HEK293 (cell line): ENCODE results near the gene SAC3D1.

Source experiments
- GLI2 ChIP-seq: fragments of 450-650 bp; formaldehyde crosslinking; IDR thresholded peaks from 2 replicates; pipeline ENCODE4; 2017; ENCODE audit warnings: missing biosample characterization, missing genetic modification characterization, low read depth, borderline replicate concordance
- HOXC10 ChIP-seq: sonication (generic); formaldehyde crosslinking; IDR thresholded peaks from 2 replicates; pipeline ENCODE4 v1.8.1; 2023; ENCODE audit warnings: mild to moderate bottlenecking, missing genetic modification reagents
- IKZF3 ChIP-seq: fragments of 450-650 bp; IDR thresholded peaks from 2 replicates; pipeline ENCODE4 v1.5.0; 2018; ENCODE audit warnings: missing biosample characterization, mild to moderate bottlenecking, missing genetic modification characterization, moderate library complexity
- KLF1 ChIP-seq: fragments of 450-650 bp; formaldehyde crosslinking; IDR thresholded peaks from 2 replicates; pipeline ENCODE4 v1.5.1; 2016; ENCODE audit warnings: missing biosample characterization, missing genetic modification characterization
- KLF16 ChIP-seq: fragments of 450-650 bp; formaldehyde crosslinking; IDR thresholded peaks from 2 replicates; pipeline ENCODE4 v1.5.1; 2017; ENCODE audit warnings: missing biosample characterization, missing genetic modification characterization
- KLF7 ChIP-seq: fragments of 450-650 bp; formaldehyde crosslinking; IDR thresholded peaks from 2 replicates; pipeline ENCODE4 v1.5.1; 2016; ENCODE audit warnings: missing biosample characterization, missing genetic modification characterization, borderline replicate concordance
- SP3 ChIP-seq: fragments of 450-650 bp; formaldehyde crosslinking; IDR thresholded peaks from 2 replicates; pipeline ENCODE4 v1.5.1; 2016; ENCODE audit warnings: missing biosample characterization, missing genetic modification characterization
- SP7 ChIP-seq: fragments of 450-650 bp; formaldehyde crosslinking; IDR thresholded peaks from 2 replicates; pipeline ENCODE4 v1.5.1; 2016; ENCODE audit warnings: missing biosample characterization, missing genetic modification characterization
- YY1 ChIP-seq: fragments of 450-650 bp; formaldehyde crosslinking; IDR thresholded peaks from 2 replicates; pipeline ENCODE4 v1.5.1; 2018; ENCODE audit warnings: missing biosample characterization, missing genetic modification characterization
- ZBTB11 ChIP-seq: fragments of 450-650 bp; formaldehyde crosslinking; conservative IDR thresholded peaks from 2 replicates; pipeline ENCODE4 v1.5.1; 2016; ENCODE audit warnings: low read depth, missing biosample characterization, missing genetic modification characterization
- ZBTB26 ChIP-seq: fragments of 450-650 bp; formaldehyde crosslinking; optimal IDR thresholded peaks from 2 replicates; pipeline ENCODE3; 2016; ENCODE audit warnings: missing biosample characterization, mild to moderate bottlenecking, missing genetic modification characterization
- ZBTB48 ChIP-seq: fragments of 450-650 bp; formaldehyde crosslinking; IDR thresholded peaks from 2 replicates; pipeline ENCODE4 v1.5.1; 2016; ENCODE audit warnings: missing biosample characterization, missing genetic modification characterization
- ZEB2 ChIP-seq: fragments of 450-650 bp; formaldehyde crosslinking; IDR thresholded peaks from 2 replicates; pipeline ENCODE4 v1.5.1; 2016; ENCODE audit warnings: missing biosample characterization, missing genetic modification characterization
- ZFP41 ChIP-seq: fragments of 450-650 bp; formaldehyde crosslinking; IDR thresholded peaks from 2 replicates; pipeline ENCODE4 v1.5.1; 2016; ENCODE audit warnings: missing biosample characterization, missing genetic modification characterization, borderline replicate concordance
- ZNF10 ChIP-seq: fragments of 450-650 bp; formaldehyde crosslinking; IDR thresholded peaks from 2 replicates; pipeline ENCODE4 v1.5.1; 2017; ENCODE audit warnings: missing biosample characterization, missing genetic modification characterization
- ZNF112 ChIP-seq: fragments of 450-650 bp; formaldehyde crosslinking; IDR thresholded peaks from 2 replicates; pipeline ENCODE4 v1.5.0; 2017; ENCODE audit warnings: missing biosample characterization, missing genetic modification characterization
- ZNF114 ChIP-seq: fragments of 450-650 bp; formaldehyde crosslinking; IDR thresholded peaks from 2 replicates; pipeline ENCODE4 v1.5.0; 2017; ENCODE audit warnings: missing biosample characterization, missing genetic modification characterization
- ZNF211 ChIP-seq: fragments of 450-650 bp; formaldehyde crosslinking; IDR thresholded peaks from 2 replicates; pipeline ENCODE4 v1.5.1; 2016; ENCODE audit warnings: low read depth, missing biosample characterization, missing genetic modification characterization
- ZNF223 ChIP-seq: fragments of 450-650 bp; formaldehyde crosslinking; IDR thresholded peaks from 2 replicates; pipeline ENCODE4 v1.5.1; 2016; ENCODE audit warnings: missing biosample characterization, missing genetic modification characterization
- ZNF449 ChIP-seq: fragments of 450-650 bp; formaldehyde crosslinking; IDR thresholded peaks from 2 replicates; pipeline ENCODE4 v1.5.1; 2017; ENCODE audit warnings: missing biosample characterization, mild to moderate bottlenecking, missing genetic modification characterization, moderate library complexity
- ZNF501 ChIP-seq: fragments of 450-650 bp; formaldehyde crosslinking; IDR thresholded peaks from 2 replicates; pipeline ENCODE4 v1.5.1; 2016; ENCODE audit warnings: missing biosample characterization, missing genetic modification characterization
- ZNF510 ChIP-seq: fragments of 450-650 bp; formaldehyde crosslinking; IDR thresholded peaks from 2 replicates; pipeline ENCODE4 v1.5.1; 2018; ENCODE audit warnings: mild to moderate bottlenecking, missing genetic modification characterization, missing biosample characterization; ENCODE audit not compliant: insufficient replicate concordance
- ZNF518A ChIP-seq: fragments of 450-650 bp; formaldehyde crosslinking; conservative IDR thresholded peaks from 2 replicates; pipeline ENCODE4 v1.5.1; 2016; ENCODE audit warnings: low read depth, missing biosample characterization, missing genetic modification characterization
- ZNF571 ChIP-seq: fragments of 450-650 bp; formaldehyde crosslinking; IDR thresholded peaks from 2 replicates; pipeline ENCODE4 v1.5.0; 2017; ENCODE audit warnings: missing biosample characterization, missing genetic modification characterization
- ZNF692 ChIP-seq: fragments of 450-650 bp; formaldehyde crosslinking; IDR thresholded peaks from 2 replicates; pipeline ENCODE4 v1.5.1; 2016; ENCODE audit warnings: missing biosample characterization, missing genetic modification characterization
- ZXDB ChIP-seq: fragments of 450-650 bp; formaldehyde crosslinking; IDR thresholded peaks from 2 replicates; pipeline ENCODE4 v1.5.1; 2016; ENCODE audit warnings: missing biosample characterization, missing genetic modification characterization

SAC3D1 gene

GRCh38 chr11:65040847-65041622 is at the start of gene SAC3D1 (continued):
- TF ChIP-seq ZBTB11 (tag by site-specific recombination) (0 out of 2 replicates have a peak, but pooled peaks have one; percentile 18), SP7 (tag by site-specific recombination) (0 out of 2 replicates have a peak, but pooled peaks have one; percentile 52), ZBTB26 (peak; percentile 75), ZNF501 (tag by site-specific recombination) (peak; percentile 38; the same call in 1 of the 2 replicates), YY1 (tag by site-specific recombination) (no peak), ZEB2 (tag by site-specific recombination) (peak; percentile 77), ZNF223 (tag by site-specific recombination) (peak; percentile 92), KLF7 (tag by site-specific recombination) (0 out of 2 replicates have a peak, but pooled peaks have one; percentile 30), ZXDB (tag by site-specific recombination) (peak; percentile 62), ZNF112 (tag by site-specific recombination) (no peak), ZNF114 (tag by site-specific recombination) (no peak), KLF16 (tag by site-specific recombination) (no peak), ZNF510 (no peak), ZNF10 (tag by site-specific recombination) (peak; percentile 65; the same call in 1 of the 2 replicates), ZNF449 (peak; percentile 79), ZNF518A (tag by site-specific recombination) (no peak), ZBTB48 (tag by site-specific recombination) (peak; percentile 44; the same call in 1 of the 2 replicates), ZNF211 (tag by site-specific recombination) (no peak), IKZF3 (0 out of 2 replicates have a peak, but pooled peaks have one; percentile 23), GLI2 (tag by site-specific recombination) (no peak), SP3 (peak; percentile 86), ZNF692 (peak; percentile 52), ZNF571 (tag by site-specific recombination) (no peak), ZFP41 (tag by site-specific recombination) (no peak), HOXC10 (CRISPR knock-in tag) (peak; percentile 30; the same call in 1 of the 2 replicates), KLF1 (tag by site-specific recombination) (peak; percentile 54; the same call in 1 of the 2 replicates)
